IPS-NIHi11 (cell line): ENCODE data around the gene TKTL1.
"Not testable (repeated sequence)": the region's sequence is repeated elsewhere in the genome, so short reads cannot be mapped to it uniquely, and the experiment has no call there.

Source experiments
- DNase-seq: peaks from one replicate; pipeline ENCODE4 v3.0.0; 2012; ENCODE audit warnings: mixed read lengths, low spot score

Gene TKTL1

DNA sequence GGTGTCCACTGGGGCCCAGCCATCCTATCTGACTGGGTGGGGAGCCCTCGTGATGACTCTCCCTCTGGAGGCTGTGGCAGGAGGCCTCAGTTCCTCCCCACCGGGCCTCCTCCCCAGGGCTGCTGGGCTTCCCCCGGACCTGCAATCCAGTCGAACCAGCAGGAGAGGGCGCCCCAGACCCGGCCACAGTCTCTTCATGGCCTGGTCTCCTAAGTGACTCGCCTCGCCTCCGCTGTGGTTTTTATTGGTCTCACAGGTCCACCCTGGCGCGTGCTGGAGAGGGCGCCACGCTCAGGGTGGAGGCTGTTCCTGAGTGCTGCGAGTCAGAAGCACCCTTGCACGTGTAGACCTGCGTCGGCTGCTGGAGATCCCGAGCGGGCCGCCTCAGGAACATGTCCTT, 48.0 kb downstream of the TKTL1 start:
- not testable (repeated sequence) for DNase-seq

GRCh38 chrX:154348114-154348531, 52.5 kb downstream of the TKTL1 start:
- DNase-seq, result no peak

GRCh38 chrX:154348646-154349358, 53.2 kb downstream of the TKTL1 start:
- DNase-seq, result no peak

DNA sequence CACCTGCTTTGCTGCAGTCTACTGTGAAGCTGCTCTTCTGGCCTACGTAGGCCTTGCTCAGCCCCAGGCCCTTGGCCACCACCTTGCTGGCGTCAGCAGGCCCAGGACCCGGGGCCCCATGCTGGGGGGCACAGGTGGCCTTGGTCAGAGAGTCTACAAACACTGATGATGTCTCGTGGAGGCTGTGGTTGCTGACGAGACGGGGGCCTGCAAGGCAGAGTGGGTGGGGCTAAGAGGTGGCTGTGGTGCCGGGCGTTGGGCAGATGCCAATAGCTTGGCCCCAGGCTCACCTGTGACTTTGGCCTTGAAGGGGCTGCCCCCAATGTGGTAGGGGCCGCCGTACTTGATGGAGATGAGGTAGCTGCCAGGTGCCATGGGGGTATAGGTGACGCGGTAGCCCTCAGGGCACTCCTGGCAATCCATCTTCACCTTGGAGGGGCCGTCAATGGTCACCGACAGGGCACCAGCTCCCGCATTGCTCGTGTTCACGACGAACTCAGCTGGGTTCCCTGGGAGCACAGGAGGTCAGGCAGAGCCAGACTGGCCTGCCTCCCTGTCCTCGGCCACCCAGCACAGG, 53.9 kb downstream of the TKTL1 start:
- DNase-seq, result no peak

GRCh38 chrX:154349979-154350378, 54.4 kb downstream of the TKTL1 start:
- no peak for DNase-seq

- no peak for DNase-seq
These were observed 55.0 kb downstream of the TKTL1 start for GRCh38 chrX:154350429-154351182.

GRCh38 chrX:154351183-154352011, 55.8 kb downstream of the TKTL1 start:
- no peak for DNase-seq

GRCh38 chrX:154352012-154352401, 56.4 kb downstream of the TKTL1 start:
- DNase-seq, result no peak

DNA sequence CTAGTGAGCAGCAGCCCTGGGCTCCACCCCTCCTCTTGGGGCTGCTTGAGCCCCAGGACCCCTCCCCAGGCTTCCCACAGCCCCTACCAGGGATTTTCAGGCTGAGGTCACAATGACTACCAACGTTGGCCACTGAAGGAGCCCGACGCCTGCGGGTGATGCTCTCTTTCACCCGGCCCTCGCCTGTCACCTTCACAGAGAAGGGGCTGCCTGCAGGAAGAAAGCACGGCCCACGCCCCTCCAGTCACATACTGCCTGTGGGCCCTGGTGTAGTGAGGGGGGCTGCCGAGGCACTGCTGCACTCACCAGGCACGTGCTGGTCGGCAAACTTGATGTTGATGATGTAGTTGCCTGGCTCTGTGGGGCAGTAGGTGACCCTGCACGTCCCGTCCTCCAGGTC, 56.9 kb downstream of the TKTL1 start:
- DNase-seq, result no peak

DNA sequence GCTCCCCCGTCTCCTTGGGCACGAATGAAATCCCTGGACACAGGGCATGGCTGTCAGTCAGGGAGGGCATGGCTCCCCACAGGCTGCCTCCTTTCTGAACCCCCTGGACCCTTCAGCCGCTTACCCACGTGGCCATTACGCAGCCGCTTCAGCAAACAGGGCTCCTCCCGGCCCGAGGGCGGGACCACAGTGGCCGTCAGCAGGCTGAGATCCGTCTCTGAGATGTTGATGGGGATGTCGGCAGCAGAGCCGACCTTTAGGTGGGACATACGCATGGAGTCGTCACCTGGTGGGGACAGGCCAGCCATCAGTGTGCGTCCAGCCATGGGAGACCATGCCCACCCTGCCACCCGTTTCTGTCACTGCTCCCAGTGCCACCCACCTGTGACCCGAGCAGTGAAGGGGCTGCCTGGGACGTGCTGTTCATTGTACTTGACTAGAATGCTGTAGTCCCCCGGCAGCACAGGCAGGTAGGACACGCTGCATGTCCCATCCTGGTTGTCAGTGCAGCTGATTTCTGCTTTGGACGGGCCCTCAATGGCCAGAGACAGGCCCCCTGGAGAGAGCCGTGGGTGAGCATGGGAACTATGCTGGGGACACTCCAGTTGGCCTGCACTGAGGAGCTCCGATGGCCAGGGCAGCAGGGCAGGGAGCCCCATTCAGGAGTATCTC, 57.7 kb downstream of the TKTL1 start:
- no peak for DNase-seq

DNA sequence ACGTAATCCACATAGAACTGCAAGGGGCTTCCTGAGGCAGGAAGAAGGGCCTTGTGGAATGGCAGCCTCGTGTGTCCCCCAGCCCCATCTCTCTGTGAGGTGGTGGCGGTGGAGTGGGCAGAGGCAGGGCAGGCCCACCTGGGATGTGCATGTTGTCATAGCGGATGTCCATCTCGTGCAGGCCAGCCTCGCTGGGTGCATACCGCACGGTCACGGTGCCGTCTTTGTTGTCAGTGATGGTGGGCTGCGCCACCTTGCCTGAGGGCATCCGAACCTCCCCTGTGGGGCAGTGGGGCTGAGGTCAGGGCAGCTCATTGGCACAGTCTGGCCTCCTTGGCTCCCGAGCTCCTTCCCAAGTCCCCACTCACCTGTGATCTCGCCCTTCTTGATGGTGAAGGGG, 58.4 kb downstream of the TKTL1 start:
- no peak for DNase-seq

GRCh38 chrX:154354516-154354915, 58.9 kb downstream of the TKTL1 start:
- DNase-seq, result no peak

DNA sequence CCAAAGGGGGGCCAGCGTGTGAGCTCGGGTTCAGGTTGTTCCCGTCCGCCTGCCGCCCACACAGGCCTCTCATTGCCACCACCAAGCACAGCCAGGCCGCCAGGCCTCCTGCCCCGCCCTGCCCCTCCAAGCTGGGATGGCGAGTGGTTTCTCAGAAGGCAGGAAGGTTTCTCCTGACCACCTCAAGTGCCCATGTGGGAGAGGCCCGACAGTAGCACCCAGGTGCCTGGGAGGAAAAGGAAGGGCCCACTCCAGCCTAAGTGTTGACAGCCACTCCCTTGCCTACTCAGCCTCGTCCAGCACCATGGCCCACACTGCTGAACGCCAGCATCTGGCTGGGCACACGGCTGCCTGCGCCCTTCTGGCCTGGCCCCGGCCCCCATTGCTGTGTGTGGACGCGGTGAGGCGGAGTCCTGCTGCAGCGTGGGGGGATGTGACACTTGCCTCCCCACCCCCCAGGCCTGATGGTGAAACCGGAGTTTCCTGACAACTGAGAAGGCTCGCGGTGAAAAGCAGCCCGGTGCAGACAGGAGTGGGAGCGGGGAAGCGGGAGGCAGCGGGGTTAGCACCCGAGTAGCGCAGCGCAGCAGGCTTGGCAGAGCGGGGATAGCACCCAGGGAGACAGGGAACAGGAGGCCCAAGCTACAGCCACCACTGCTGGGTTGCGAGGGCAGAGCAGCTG, 59.6 kb downstream of the TKTL1 start:
- DNase-seq, result no peak

- DNase-seq, result no peak
These were observed 60.2 kb downstream of the TKTL1 start for GRCh38 chrX:154355776-154356140.

DNA sequence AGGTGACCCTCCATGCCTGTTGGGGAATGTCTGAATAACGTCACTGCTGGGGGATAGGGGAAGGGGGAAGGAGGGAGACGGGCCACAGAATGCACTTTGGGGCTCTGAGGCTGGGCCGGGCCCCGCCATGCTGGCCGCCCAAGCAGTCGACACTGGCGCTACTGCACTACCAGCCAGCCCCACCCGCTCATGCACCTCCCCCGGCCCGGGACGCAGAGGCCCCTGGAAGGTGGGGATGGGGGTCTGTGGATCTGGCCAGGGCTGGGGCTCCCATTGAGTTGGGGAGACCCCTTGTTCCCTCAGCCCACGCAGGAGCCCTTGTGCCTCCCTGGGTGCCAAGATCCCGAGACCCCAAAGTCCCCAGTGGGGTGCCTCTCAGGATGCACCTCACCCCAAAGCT, 61.0 kb downstream of the TKTL1 start:
- no peak for DNase-seq

- DNase-seq, result no peak
These were observed 61.6 kb downstream of the TKTL1 start for GRCh38 chrX:154357205-154357604.

- DNase-seq, result no peak
These were observed 62.4 kb downstream of the TKTL1 start for GRCh38 chrX:154358011-154358410.

DNA sequence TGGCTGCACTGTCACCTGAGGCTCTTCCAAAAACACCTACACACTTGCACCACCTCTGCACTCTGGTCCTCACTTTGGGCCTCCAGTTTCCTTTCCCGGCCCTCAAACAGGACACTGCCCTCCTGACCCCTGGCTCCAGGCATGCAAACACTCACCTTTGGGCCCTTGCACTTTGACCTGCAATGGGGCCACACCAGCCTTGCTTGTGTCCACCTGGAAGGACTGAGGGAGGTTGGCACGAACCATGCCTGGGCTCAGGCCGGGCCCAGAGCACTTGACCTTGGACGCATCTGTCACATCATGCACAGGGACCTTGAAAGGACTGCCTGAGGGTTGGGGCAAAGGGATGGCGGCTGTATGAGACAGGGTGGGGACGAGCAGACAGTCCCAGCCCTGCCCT, 63.2 kb downstream of the TKTL1 start:
- no peak for DNase-seq

DNA sequence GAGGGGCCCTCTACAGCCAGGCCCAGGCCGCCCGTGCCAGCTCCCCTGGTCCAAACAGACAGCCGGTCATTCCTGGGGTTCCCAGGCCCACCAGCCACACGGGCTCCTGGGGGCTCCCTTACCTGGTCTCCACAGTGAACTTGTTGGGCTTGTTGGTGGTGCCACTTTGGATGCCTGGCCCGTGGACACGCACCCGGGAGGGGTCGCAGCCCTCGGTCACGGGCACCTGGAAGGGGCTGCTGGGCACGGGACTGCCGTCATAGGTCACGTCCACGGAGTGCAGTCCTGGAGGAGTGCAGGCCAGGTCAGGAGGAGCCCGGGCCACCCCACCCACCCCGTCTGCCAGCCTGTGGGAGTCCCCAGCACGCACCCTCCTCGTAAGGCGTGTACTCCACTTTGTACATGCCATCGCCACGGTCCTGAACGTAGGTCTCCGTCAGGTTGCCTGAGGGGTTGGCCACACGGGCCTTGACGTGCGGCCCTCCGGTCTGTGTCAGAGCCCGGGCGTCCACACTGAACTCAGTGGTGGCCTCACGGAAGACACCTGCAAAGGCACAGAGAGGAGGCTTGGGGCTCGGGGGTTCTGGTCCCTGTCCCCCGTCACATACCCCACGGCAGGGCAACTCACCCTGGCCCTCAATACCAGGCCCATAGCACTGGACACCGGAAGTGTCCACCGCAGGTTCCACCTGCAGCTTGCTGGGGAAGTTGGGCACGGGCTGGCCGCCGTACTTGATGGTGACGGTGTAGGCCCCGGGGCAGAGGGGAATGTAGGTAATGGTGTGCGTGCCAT, 64.0 kb downstream of the TKTL1 start:
- no peak for DNase-seq

DNA sequence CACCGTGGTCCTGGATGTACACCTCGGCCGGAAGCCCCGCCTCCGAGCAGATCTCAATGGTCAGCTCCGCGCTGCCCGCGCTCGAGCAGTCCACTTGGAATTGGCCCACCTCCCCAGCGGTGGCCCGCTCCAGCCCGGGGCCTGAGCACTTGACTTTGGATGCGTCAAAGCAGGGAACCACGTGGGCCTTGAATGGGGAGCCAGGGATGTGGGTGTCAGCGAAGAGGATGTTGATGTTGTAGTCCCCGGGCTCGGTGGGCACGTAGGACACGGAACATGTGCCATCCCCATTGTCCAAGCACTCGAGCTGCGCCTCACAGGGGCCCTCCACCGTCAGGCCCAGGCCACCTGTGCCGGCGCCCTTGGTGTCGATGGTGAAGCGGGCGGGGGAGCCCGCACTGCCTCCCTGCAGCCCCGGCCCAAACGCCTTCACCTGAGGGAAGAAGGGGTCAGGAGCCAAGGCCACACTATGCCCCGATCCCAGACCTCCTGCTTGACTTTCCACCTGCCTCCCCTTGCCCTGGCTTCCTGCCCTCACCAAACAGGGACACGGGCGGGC, 64.6 kb downstream of the TKTL1 start:
- no peak for DNase-seq
